ENCODE results near the gene AIF1L.

AIF1L gene

DNA sequence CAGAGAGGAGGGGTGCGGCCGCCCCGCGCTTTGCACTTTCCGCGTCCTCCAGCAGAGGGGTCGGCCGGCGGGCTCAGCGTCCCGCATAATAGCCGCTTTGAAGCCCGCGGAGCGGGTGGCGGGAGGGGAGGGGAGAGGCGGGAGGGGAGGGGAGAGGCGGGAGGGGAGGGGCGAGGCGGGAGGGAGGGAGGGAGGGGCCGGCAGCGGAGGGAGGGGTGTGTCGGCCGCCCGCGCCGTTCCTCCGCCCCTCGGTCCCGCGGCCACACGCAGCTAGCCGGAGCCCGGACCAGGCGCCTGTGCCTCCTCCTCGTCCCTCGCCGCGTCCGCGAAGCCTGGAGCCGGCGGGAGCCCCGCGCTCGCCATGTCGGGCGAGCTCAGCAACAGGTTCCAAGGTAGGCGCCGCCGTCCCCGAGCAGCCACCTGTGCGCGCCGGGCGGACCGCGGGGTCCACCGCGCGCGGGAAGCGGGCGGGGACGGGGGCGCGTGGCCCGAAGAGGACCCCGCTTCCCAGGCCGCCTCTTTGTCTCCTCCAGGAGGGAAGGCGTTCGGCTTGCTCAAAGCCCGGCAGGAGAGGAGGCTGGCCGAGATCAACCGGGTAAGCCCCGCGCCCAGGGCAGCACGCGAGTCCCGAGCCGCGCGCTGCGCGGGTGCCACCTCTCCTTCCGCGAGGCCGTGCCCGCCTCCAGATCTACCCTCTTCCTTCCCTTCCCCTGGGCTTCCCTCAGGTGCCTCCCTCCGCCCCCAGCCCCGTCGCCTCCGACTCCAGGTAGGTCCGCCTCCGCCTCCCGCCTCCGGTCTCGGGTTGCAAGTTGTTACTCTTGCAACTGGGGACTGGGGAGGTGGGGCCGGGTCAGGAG is at the start of gene AIF1L:
AIF1L (plus strand) TSS at position 263 of the 857 bp plus-strand sequence; CDS start at position 362, 99 bp downstream.
- Histone ChIP-seq H3K4me3 (peak within 1 kb of the TSS; percentile 74), H3K27ac (peak within 1 kb of the TSS; percentile 27 to 78)
- TF ChIP-seq CTCF (IDR thresholded peaks at IDR 0.05), result no peak
- no peak for DNase-seq (ENCODE audit: low spot score)

DNA sequence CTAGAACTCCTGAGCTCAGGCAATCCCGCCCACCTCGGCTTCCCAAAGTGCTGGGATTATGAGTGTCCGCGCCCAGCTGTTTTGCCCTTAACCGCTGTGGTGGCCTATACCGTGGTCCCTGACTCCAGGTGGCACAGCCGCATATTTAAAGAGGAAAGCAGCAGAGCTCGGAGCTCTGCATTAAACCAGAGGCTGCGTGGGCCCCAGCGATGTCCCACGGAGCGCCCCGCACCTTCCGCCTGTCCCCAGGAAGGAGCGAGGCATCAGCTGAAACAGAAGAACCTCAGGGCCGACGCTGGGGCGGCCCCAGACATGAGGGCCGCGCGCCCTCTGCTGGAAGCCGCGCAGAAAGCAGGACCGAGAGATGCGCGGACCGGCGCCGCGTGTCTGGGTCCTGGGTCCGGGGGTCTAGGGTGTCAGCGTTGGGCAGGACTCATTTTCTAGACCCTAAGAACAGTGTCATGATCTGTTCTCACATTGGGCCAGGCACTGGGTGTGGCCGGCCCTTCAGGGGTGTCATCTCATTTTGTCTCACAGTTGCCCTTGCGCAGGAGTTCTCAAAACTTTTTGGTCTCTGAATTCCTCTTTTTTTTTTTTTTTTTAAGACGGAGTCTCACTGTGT is 49.6 kb upstream of the AIF1L start:
- Histone ChIP-seq H3K4me3 (no peak overlapping the region), H3K27ac (no peak overlapping the region)
- peak; percentile 89 for TF ChIP-seq CTCF (IDR thresholded peaks at IDR 0.05)
- no peak for DNase-seq (ENCODE audit: low spot score)

GRCh38 chr9:131048332-131048731 is 48.0 kb upstream of the AIF1L start:
- no peak for DNase-seq (ENCODE audit: low spot score)
- Histone ChIP-seq H3K27ac (no peak overlapping the region), H3K4me3 (no peak overlapping the region)
- no peak for TF ChIP-seq CTCF (IDR thresholded peaks at IDR 0.05)

DNA sequence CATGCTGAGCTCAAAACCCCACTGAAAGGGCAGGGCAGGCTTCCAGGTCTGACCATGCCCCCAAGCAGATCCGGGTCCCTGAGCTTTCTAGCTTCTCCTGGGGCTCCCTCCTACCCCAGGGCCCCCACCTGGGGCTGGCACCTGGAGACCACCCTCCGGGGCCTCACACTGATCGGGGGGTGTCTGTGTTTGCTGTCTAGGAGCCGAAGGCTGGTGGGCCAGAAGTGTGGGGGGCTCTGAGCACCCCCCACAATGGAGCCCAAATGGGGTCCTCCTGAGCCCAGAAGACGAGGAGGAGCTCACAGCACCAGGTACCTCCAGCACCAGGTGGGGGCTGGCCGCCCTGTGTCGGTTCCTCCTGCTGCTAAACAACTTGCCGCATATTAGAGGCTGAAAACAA is 47.5 kb upstream of the AIF1L start:
- no peak overlapping the region for H3K27ac ChIP-seq
- TF ChIP-seq CTCF (IDR thresholded peaks at IDR 0.05), result no peak
- H3K4me3 ChIP-seq, result no peak overlapping the region
- no peak for DNase-seq (ENCODE audit: low spot score)

DNA sequence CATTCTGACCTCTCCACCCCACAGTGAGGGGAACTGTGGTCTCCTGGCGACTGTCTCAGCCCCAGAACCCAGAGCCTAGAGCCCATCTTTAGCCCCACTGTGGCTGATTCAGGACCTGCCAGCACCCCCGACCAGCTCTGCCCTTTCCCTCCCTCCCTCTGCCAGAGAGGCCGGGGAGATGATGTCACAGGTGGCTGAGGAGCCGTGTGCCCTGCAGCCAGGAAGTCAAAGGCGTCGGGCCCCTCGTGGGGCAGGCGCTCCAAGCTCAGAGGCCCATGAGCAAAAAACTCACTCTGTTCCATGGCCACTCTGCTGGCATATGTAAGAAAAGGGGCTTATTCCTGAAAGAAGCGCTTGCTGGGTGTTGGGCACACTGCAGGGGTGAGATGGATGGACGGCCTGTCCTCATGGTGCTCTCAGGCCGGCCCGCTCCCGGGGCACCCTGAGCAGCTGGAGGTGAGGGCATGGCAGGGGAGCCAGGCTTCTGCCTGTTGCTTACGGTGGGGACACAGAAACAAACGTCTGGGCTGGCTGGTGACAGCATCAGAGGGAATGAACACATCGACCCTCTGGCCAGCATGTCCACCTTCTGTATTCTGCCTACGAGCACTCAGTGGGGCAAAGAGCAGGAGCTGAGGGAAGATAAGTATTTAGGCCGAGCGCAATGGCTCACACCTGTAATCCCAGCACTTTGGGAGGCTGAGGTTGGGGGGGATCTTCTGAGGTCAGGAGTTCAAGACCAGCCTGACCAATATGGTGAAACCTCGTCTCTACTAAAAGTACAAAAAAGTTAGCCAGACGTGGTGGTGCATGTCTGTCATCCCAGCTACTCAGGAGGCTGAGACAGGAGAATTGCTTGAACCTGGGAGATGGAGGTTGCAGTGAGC is 46.3 kb upstream of the AIF1L start:
- no peak for DNase-seq (ENCODE audit: low spot score)
- Histone ChIP-seq H3K27ac (no peak overlapping the region), H3K4me3 (no peak overlapping the region)
- no peak for TF ChIP-seq CTCF (IDR thresholded peaks at IDR 0.05)

- DNase-seq (ENCODE audit: low spot score), result no peak
- H3K27ac ChIP-seq, result no peak overlapping the region
- H3K4me3 ChIP-seq, result no peak overlapping the region
- no peak for TF ChIP-seq CTCF (IDR thresholded peaks at IDR 0.05)
Observed at GRCh38 chr9:131050831-131051230, 45.5 kb upstream of the AIF1L start.

Measured in coronary artery (tissue), 2 donors.